SK-N-SH treated with all-trans-retinoic acid at 6 μM for 48 hours (cell line): ENCODE results near the gene CDC34.

Experiments used
- ATAC-seq: fragments of 200-7000 bp; cut with Tn5 transposase; 3 replicates; pipeline ENCODE4 v1.9.1; 2020; ENCODE audit warnings: mild to moderate bottlenecking, moderate library complexity
- ARNTL ChIP-seq: fragments of 450-650 bp; formaldehyde crosslinking; IDR thresholded peaks from 2 replicates; pipeline ENCODE4 v1.5.0; 2020; ENCODE audit warnings: low read depth, mild to moderate bottlenecking, moderate library complexity, borderline replicate concordance
- BACH2 ChIP-seq: fragments of 250-450 bp; sonication (Bioruptor Pico); IDR thresholded peaks from 2 replicates; pipeline ENCODE4 v1.9.0; 2021; ENCODE audit warnings: mild to moderate bottlenecking, borderline replicate concordance
- CSDC2 ChIP-seq: fragments of 250-450 bp; sonication (Bioruptor Pico); IDR thresholded peaks from 2 replicates; pipeline ENCODE4 v1.5.0; 2020; ENCODE audit warnings: mild to moderate bottlenecking, moderate library complexity
- ESRRG ChIP-seq: fragments of 250-450 bp; sonication (Bioruptor Pico); IDR thresholded peaks from 2 replicates; pipeline ENCODE4 v1.6.1; 2021; ENCODE audit warnings: mild to moderate bottlenecking
- GLIS3 ChIP-seq: fragments of 250-450 bp; sonication (Bioruptor Pico); IDR thresholded peaks from 2 replicates; pipeline ENCODE4 v1.5.0; 2020; ENCODE audit warnings: mild to moderate bottlenecking, moderate library complexity
- ISL1 ChIP-seq: fragments of 250-450 bp; sonication (Bioruptor Pico); IDR thresholded peaks from 2 replicates; pipeline ENCODE4 v2.1.2; 2022; ENCODE audit warnings: mild to moderate bottlenecking, moderate library complexity
- OSR1 ChIP-seq: fragments of 250-450 bp; sonication (Bioruptor Pico); IDR thresholded peaks from 2 replicates; pipeline ENCODE4 v1.8.0; 2022; ENCODE audit warnings: moderate library complexity, mild to moderate bottlenecking, inconsistent platforms
- PPARA ChIP-seq: fragments of 250-450 bp; sonication (Bioruptor Pico); IDR thresholded peaks from 2 replicates; pipeline ENCODE4 v1.5.0; 2020; ENCODE audit warnings: mild to moderate bottlenecking, borderline replicate concordance
- SNAI2 ChIP-seq: fragments of 250-450 bp; sonication (Bioruptor Pico); IDR thresholded peaks from 2 replicates; pipeline ENCODE4 v1.5.0; 2020; ENCODE audit warnings: mild to moderate bottlenecking, moderate library complexity
- TCF4 ChIP-seq: fragments of 250-450 bp; sonication (Bioruptor Pico); IDR thresholded peaks from 2 replicates; pipeline ENCODE4 v1.8.0; 2021; ENCODE audit warnings: mild to moderate bottlenecking, moderate library complexity, borderline replicate concordance
- TOX ChIP-seq: fragments of 250-450 bp; sonication (Bioruptor Pico); IDR thresholded peaks from 2 replicates; pipeline ENCODE4 v1.8.0; 2021; ENCODE audit warnings: mild to moderate bottlenecking, moderate library complexity, borderline replicate concordance
- ZC3H10 ChIP-seq: fragments of 250-450 bp; sonication (Bioruptor Pico); IDR thresholded peaks from 2 replicates; pipeline ENCODE4 v1.5.1; 2021; ENCODE audit warnings: mild to moderate bottlenecking, moderate library complexity
- ZFP3 ChIP-seq: fragments of 250-450 bp; sonication (Bioruptor Pico); IDR thresholded peaks from 2 replicates; pipeline ENCODE4 v1.5.0; 2020; ENCODE audit warnings: mild to moderate bottlenecking, moderate library complexity
- ZFP30 ChIP-seq: fragments of 450-650 bp; formaldehyde crosslinking; IDR thresholded peaks from 2 replicates; pipeline ENCODE4 v1.5.0; 2022; ENCODE audit warnings: mild to moderate bottlenecking, moderate library complexity
- ZNF565 ChIP-seq: fragments of 450-650 bp; formaldehyde crosslinking; conservative IDR thresholded peaks from 2 replicates; pipeline ENCODE4 v1.5.0; 2020; ENCODE audit warnings: low read depth, mild to moderate bottlenecking, moderate library complexity
- ZNF70 ChIP-seq: fragments of 450-650 bp; formaldehyde crosslinking; IDR thresholded peaks from 2 replicates; pipeline ENCODE4 v1.5.0; 2020; ENCODE audit warnings: mild to moderate bottlenecking, moderate library complexity
- ZNF8 ChIP-seq: fragments of 450-650 bp; formaldehyde crosslinking; IDR thresholded peaks from 2 replicates; pipeline ENCODE4 v1.5.0; 2020; ENCODE audit warnings: mild to moderate bottlenecking, moderate library complexity
- TF ChIP-seq, protein P1 (sequence below): fragments of 250-450 bp; sonication (Bioruptor Pico); IDR thresholded peaks from 2 replicates; pipeline ENCODE4 v1.8.0; 2020; ENCODE audit warnings: mild to moderate bottlenecking, moderate library complexity, borderline replicate concordance
- TF ChIP-seq, protein P2 (sequence below): fragments of 250-450 bp; sonication (Bioruptor Pico); IDR thresholded peaks from 2 replicates; pipeline ENCODE4 v1.5.1; 2020; ENCODE audit warnings: low read depth, mild to moderate bottlenecking, moderate library complexity
- TF ChIP-seq, protein P3 (sequence below): fragments of 250-450 bp; sonication (Bioruptor Pico); IDR thresholded peaks from 2 replicates; pipeline ENCODE4 v1.8.0; 2021; ENCODE audit warnings: low read depth, mild to moderate bottlenecking, moderate library complexity, borderline replicate concordance
- TF ChIP-seq, protein P4 (sequence below): fragments of 250-450 bp; sonication (Bioruptor Pico); IDR thresholded peaks from 2 replicates; pipeline ENCODE4 v1.5.1; 2021; ENCODE audit warnings: mild to moderate bottlenecking, moderate library complexity
- TF ChIP-seq, protein P5 (sequence below): fragments of 250-450 bp; sonication (Bioruptor Pico); IDR thresholded peaks from 2 replicates; pipeline ENCODE4 v1.5.0; 2020; ENCODE audit warnings: mild to moderate bottlenecking, moderate library complexity

CDC34 gene

DNA sequence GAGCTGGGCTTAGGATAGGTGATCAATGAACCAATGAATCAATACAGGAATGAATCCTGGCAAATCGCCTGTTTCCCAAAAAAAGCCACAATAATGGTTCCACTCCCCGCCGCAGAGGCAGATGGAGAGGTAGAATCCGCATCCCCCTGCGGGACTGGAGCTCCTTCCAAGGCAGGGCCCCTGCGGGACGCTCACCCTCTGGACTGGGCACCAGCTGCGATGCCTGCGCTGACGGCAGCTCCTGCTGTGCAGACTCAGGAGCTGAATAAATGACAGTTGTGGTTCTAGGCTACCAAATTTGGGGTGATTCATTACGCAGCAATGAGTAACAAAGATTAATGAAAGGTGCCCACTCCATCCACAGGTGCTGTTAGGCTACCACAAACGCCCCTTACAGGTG lies 8.8 kb upstream of the CDC34 start:
- ATAC-seq, result no peak
- TF ChIP-seq ZNF8 (CRISPR knock-in tag) (no peak), ESRRG (CRISPR knock-in tag) (no peak), TCF4 (CRISPR knock-in tag) (no peak), ZFP3 (CRISPR knock-in tag) (no peak), OSR1 (no peak), PPARA (CRISPR knock-in tag) (no peak), ISL1 (CRISPR knock-in tag) (no peak), ARNTL (CRISPR knock-in tag) (no peak)
- TF ChIP-seq, protein P1, sequence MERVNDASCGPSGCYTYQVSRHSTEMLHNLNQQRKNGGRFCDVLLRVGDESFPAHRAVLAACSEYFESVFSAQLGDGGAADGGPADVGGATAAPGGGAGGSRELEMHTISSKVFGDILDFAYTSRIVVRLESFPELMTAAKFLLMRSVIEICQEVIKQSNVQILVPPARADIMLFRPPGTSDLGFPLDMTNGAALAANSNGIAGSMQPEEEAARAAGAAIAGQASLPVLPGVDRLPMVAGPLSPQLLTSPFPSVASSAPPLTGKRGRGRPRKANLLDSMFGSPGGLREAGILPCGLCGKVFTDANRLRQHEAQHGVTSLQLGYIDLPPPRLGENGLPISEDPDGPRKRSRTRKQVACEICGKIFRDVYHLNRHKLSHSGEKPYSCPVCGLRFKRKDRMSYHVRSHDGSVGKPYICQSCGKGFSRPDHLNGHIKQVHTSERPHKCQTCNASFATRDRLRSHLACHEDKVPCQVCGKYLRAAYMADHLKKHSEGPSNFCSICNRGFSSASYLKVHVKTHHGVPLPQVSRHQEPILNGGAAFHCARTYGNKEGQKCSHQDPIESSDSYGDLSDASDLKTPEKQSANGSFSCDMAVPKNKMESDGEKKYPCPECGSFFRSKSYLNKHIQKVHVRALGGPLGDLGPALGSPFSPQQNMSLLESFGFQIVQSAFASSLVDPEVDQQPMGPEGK (CRISPR knock-in tag), result no peak
- TF ChIP-seq, all 23 proteins: peak for 0

DNA sequence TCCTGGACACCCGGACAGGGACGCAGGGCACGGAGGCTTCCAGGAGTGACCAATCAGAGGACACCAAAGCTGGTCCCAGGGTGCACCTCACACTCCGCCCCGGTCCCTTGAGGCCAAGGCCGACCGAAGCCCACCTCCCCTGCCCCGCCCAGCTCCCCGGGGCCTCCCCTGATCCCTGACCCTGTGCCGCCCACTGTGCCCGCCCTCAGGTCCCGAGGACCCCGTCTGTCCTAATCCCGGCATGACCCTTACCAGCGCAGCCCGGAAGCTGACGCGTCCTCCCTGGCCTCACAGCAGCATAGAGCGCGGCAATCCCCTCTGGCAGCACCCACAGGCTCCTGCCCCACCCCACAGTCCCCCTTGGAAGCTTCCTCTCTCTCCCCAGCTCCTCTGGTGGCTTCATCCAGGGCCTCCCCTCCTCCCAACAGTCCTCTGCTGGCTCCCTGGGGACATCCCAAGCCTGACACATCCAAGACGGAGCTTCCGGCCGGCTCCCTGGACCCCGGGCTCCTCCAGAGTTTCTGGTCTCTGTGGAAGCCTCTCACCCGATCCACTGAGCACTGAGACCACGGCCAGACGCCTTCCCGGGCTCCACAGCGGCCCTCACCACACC lies 7.4 kb upstream of the CDC34 start:
- TF ChIP-seq, protein P2, sequence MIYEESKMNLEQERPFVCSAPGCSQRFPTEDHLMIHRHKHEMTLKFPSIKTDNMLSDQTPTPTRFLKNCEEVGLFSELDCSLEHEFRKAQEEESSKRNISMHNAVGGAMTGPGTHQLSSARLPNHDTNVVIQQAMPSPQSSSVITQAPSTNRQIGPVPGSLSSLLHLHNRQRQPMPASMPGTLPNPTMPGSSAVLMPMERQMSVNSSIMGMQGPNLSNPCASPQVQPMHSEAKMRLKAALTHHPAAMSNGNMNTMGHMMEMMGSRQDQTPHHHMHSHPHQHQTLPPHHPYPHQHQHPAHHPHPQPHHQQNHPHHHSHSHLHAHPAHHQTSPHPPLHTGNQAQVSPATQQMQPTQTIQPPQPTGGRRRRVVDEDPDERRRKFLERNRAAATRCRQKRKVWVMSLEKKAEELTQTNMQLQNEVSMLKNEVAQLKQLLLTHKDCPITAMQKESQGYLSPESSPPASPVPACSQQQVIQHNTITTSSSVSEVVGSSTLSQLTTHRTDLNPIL (CRISPR knock-in tag), result no peak
- TF ChIP-seq, protein P3, sequence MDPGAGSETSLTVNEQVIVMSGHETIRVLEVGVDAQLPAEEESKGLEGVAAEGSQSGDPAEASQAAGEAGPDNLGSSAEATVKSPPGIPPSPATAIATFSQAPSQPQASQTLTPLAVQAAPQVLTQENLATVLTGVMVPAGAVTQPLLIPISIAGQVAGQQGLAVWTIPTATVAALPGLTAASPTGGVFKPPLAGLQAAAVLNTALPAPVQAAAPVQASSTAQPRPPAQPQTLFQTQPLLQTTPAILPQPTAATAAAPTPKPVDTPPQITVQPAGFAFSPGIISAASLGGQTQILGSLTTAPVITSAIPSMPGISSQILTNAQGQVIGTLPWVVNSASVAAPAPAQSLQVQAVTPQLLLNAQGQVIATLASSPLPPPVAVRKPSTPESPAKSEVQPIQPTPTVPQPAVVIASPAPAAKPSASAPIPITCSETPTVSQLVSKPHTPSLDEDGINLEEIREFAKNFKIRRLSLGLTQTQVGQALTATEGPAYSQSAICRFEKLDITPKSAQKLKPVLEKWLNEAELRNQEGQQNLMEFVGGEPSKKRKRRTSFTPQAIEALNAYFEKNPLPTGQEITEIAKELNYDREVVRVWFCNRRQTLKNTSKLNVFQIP, result no peak
- TF ChIP-seq OSR1 (no peak), PPARA (CRISPR knock-in tag) (no peak)
- TF ChIP-seq, protein P1 (CRISPR knock-in tag), result no peak
- ATAC-seq, result peak; percentile 74

DNA sequence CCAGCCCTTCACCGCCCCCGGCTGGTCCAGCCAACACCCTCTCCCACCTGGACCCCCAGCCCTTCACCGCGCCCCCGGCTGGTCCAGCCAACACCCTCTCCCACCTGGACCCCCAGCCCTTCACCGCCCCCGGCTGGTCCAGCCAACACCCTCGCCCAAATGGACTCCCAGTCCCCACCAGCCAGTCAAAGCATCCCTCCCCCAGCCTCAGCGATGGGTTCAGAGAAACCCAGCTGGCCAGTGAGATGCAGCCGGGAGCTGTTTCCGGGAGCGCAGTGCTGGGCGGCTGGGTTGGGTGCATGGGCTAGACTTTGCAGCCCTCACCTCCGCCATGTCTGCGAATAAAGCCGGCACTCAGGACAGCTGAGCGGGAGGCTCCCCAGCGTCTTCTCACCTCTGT lies 6.5 kb upstream of the CDC34 start:
- TF ChIP-seq GLIS3 (CRISPR knock-in tag) (no peak), TCF4 (CRISPR knock-in tag) (no peak), BACH2 (CRISPR knock-in tag) (no peak), ZNF8 (CRISPR knock-in tag) (no peak), TOX (CRISPR knock-in tag) (no peak), ZNF565 (CRISPR knock-in tag) (no peak), ZC3H10 (CRISPR knock-in tag) (no peak), ESRRG (CRISPR knock-in tag) (no peak), SNAI2 (CRISPR knock-in tag) (no peak), OSR1 (no peak), ISL1 (CRISPR knock-in tag) (no peak), ZFP30 (CRISPR knock-in tag) (no peak), PPARA (CRISPR knock-in tag) (no peak), CSDC2 (no peak), ARNTL (CRISPR knock-in tag) (no peak), ZNF70 (CRISPR knock-in tag) (no peak)
- TF ChIP-seq, protein P4, sequence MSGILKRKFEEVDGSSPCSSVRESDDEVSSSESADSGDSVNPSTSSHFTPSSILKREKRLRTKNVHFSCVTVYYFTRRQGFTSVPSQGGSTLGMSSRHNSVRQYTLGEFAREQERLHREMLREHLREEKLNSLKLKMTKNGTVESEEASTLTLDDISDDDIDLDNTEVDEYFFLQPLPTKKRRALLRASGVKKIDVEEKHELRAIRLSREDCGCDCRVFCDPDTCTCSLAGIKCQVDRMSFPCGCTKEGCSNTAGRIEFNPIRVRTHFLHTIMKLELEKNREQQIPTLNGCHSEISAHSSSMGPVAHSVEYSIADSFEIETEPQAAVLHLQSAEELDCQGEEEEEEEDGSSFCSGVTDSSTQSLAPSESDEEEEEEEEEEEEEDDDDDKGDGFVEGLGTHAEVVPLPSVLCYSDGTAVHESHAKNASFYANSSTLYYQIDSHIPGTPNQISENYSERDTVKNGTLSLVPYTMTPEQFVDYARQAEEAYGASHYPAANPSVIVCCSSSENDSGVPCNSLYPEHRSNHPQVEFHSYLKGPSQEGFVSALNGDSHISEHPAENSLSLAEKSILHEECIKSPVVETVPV (CRISPR knock-in tag), result no peak
- TF ChIP-seq, protein P5, sequence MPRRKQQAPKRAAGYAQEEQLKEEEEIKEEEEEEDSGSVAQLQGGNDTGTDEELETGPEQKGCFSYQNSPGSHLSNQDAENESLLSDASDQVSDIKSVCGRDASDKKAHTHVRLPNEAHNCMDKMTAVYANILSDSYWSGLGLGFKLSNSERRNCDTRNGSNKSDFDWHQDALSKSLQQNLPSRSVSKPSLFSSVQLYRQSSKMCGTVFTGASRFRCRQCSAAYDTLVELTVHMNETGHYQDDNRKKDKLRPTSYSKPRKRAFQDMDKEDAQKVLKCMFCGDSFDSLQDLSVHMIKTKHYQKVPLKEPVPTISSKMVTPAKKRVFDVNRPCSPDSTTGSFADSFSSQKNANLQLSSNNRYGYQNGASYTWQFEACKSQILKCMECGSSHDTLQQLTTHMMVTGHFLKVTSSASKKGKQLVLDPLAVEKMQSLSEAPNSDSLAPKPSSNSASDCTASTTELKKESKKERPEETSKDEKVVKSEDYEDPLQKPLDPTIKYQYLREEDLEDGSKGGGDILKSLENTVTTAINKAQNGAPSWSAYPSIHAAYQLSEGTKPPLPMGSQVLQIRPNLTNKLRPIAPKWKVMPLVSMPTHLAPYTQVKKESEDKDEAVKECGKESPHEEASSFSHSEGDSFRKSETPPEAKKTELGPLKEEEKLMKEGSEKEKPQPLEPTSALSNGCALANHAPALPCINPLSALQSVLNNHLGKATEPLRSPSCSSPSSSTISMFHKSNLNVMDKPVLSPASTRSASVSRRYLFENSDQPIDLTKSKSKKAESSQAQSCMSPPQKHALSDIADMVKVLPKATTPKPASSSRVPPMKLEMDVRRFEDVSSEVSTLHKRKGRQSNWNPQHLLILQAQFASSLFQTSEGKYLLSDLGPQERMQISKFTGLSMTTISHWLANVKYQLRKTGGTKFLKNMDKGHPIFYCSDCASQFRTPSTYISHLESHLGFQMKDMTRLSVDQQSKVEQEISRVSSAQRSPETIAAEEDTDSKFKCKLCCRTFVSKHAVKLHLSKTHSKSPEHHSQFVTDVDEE, result no peak
- TF ChIP-seq, protein P3, result no peak

More for the DNA sequence above, 6.5 kb upstream of the CDC34 start:
- no peak; the same call in 1 of the 3 replicates for ATAC-seq
